GM13976 (cell line): ENCODE measurements around the gene ALOX15.

Experiments
- DNase-seq: peaks from one replicate; pipeline ENCODE4 v3.0.0; 2012; ENCODE audit warnings: low spot score
- CTCF ChIP-seq: IDR thresholded peaks from 2 replicates; pipeline ENCODE4 v1.5.1; 2012; ENCODE audit warnings: borderline replicate concordance, mild to moderate bottlenecking; ENCODE audit not compliant: insufficient read depth; ENCODE audit errors: extremely low read depth, missing control alignments, control extremely low read depth
- in situ Hi-C: fragments of 300-500 bp; cut with MboI; formaldehyde crosslinking; loops from one replicate; pipeline ENCODE4 v1.12.0; 2022; ENCODE audit warnings: low sequenced_read_pairs, mixed read lengths, inconsistent platforms; ENCODE audit not compliant: unreplicated experiment

Gene ALOX15

GRCh38 chr17:4584101-4584916 lies 57.2 kb downstream of the ALOX15 start, which contains the start of gene SMTNL2:
SMTNL2 (plus strand) TSS chr17:4584529; CDS start chr17:4584606, 77 bp downstream.
- DNase-seq, result no peak
- no peak for TF ChIP-seq CTCF
- in situ Hi-C loops, result no loop called here

DNA sequence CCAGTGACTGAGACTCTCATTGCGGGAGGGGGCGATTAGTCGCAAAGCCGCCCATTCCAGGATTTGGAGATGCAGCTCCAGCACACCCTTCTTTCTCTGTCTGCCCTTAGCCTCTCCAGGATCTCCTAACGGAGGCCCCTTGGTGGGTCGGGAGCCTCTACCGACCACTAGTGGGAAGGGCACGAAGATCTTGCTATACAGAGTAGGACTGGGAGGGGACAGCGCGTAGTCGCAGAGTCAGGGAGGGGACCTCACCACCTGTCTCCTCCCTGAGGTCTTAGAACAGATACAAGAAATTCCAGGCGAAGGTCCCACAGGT lies 57.7 kb downstream of the ALOX15 start:
- in situ Hi-C loops, result no loop called here
- DNase-seq, result no peak

GRCh38 chr17:4583206-4583605 lies 58.3 kb downstream of the ALOX15 start:
- TF ChIP-seq CTCF, result no peak
- in situ Hi-C loops, result no loop called here
- DNase-seq, result no peak

More for the DNA sequence above, 57.7 kb downstream of the ALOX15 start:
- TF ChIP-seq CTCF, result no peak

DNA sequence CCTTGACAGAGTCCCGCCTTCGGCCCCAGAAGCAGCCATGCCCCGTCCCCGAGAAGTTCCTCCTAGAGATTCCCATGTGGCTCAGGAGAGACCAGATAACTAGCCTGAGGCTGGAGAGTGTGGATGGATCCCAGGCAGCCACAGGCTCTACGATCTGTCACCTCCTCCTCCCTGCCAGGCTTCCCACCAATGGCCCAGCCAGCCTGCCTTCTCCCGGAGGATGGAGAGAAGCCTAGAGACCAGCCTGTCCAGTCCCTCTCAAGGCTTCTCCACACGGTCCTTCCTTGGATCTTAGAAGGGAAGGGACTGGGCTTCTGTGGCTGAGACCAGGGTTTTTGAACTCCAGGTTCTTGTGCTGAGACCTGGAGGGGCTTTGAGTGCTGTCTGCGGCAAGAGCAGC lies 58.8 kb downstream of the ALOX15 start:
- no peak for TF ChIP-seq CTCF
- no peak for DNase-seq
- in situ Hi-C loops, result no loop called here

DNA sequence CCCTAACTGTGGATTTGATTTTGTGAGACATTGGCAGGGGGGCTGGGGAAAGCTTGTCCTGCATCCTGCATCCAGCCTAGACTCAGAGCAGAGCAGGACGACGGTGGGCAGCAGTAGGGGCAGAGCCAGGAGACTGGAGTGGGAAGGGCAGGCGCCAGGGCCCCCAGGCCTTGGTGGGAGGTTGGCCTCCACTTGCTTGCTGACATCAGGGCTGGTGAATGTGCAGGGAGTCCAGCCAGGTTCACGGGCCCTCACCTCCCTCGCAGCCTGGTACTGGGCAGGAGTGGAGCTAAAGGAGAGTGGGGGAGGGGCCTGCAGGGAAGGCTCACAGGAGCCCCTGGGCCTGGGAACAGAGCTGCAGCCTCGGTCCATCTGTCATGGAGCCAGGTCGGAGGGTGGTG lies 59.4 kb downstream of the ALOX15 start:
- DNase-seq, result no peak
- no peak for TF ChIP-seq CTCF

More for the DNA sequence above, 59.4 kb downstream of the ALOX15 start:
- in situ Hi-C loops, result no loop called here
